Measurements from ENCODE around the gene EIF1.
"Not testable (repeated sequence)": the region's sequence is repeated elsewhere in the genome, so short reads cannot be mapped to it uniquely, and the experiment has no call there.

EIF1 gene

DNA sequence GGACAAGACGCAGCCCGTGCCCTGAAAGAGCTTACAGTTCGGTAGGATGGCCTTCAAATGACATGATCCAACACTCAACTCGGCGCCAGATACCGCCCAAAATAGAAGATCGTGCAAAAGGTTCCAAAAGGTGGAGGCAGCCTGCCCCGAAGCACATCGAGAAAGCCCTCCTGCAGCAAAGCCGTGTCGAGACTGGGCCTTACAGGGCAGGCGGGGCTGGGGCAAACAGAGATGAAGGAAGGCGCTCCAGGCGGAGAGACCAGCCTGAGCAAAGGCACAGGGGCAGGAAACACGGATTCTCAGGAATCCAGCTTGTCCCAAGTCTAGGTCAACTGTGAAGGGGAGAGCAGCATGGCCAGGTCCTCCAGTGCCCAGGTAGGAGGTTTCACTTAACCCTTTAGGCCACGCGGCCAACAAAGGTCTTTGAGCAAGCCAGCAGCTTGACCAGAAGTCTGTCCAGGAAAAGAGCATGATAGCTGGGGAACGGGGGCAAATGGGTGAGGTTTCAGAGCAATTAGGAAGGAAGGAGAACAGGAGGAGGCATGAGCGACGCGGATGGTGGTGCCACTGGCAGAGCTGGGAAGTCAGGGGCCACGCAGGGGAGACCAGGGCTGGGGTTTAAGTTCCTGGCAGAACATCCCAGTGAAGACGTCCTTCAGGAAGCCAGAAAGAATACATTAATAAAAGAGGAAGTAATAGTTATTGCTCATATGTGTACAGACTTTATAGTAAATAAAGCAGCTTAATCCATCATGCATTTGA, 21.2 kb upstream of the EIF1 start:
- H3K27me3 ChIP-seq (ENCODE audit: control insufficient read depth, insufficient read depth, low read length): peaks cover 7% of the 10 kb centered on the region; the same call in 1 of the 2 replicates
- H3K9me3 ChIP-seq (ENCODE audit: control insufficient read depth, insufficient read depth, low read depth, low read length): no peaks in the 10 kb centered on the region
- peak overlapping the region; percentile 11 for H3K9ac ChIP-seq (ENCODE audit: low read length)
- H3K27ac ChIP-seq (ENCODE audit: low read depth, low read length): no peak overlapping the region
- peak overlapping the region; percentile 64 for H3K4me3 ChIP-seq (ENCODE audit: low read depth, low read length)
- no peaks in the 10 kb centered on the region for H3K36me3 ChIP-seq (ENCODE audit: control insufficient read depth, insufficient read depth, low read length)
- H3K4me1 ChIP-seq (ENCODE audit: control insufficient read depth, insufficient read depth, low read length): peaks cover 12% of the 10 kb centered on the region

DNA sequence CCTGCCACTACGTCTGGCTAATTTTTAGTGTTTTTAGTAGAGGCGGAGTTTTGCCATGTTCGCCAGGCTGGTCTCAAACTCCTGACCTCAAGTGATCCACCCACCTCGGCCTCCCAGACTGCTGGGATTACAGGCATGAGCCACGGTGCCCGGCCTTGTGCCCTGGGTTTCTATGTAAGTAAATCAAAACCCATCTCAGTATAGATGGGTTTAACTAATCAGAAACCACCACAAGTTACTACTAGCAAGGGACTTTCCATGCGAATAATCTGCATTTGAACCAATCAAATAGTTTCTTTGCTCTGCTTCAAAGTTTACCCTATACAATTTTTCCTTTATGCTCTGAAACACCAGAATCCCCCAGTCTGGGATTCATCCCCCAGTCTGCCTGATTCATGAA, 16.5 kb upstream of the EIF1 start:
- Histone ChIP-seq H3K27me3 (ENCODE audit: control insufficient read depth, insufficient read depth, low read length) (no peaks in the 10 kb centered on the region), H3K4me1 (ENCODE audit: control insufficient read depth, insufficient read depth, low read length) (peaks cover 18% of the 10 kb centered on the region), H3K9ac (ENCODE audit: low read length) (no peak overlapping the region), H3K9me3 (ENCODE audit: control insufficient read depth, insufficient read depth, low read depth, low read length) (no peaks in the 10 kb centered on the region), H3K36me3 (ENCODE audit: control insufficient read depth, insufficient read depth, low read length) (no peaks in the 10 kb centered on the region), H3K4me3 (ENCODE audit: low read depth, low read length) (no peak overlapping the region), H3K27ac (ENCODE audit: low read depth, low read length) (no peak overlapping the region)

DNA sequence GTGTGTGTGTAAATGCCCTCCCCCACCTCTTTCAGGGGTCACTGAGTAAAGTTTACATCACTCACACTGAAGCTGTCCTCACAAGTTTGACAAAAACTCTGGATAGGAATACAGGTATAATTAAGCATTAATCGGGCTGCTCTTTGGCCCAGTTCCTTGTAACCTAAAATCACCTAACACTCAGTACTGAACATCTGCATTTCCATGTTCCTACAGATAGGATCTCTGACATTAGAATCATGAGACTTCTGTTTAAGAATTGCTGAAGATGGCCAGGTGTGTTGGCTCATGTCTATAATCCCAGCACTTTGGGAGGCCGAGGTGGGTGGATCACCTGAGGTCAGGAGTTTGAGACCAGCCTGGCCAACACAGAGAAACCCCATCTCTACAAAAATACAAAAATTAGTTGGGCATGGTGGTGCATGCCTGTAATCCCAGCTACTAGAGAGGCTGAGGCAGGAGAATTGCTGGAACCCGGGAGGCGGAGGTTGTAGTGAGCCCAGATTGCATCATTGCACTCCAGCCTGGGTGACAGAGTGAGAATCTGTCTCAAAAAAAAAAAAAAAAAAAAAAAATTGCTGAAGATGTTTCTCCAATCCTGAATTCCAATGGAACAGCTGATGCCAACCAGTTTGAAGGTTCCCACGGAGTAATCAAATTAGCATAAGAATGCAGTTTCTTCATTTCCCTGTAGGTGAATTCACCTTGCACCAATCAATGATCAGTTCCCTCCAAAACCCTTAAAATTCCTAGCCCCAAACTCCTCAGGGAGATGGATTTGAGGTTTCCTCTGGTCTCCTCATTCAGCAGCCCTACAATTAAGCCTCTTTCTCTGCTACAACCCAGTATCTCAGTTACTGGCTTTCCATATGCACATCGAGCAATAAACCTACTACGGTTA, 13.3 kb upstream of the EIF1 start:
- Histone ChIP-seq H3K4me3 (ENCODE audit: low read depth, low read length) (0 out of 2 replicates have a peak overlapping the region, but pooled peaks have one; percentile 17), H3K4me1 (ENCODE audit: control insufficient read depth, insufficient read depth, low read length) (peaks cover 23% of the 10 kb centered on the region), H3K27ac (ENCODE audit: low read depth, low read length) (peak overlapping the region; percentile 18; the same call in 1 of the 2 replicates)
- not testable (repeated sequence) for H3K9me3 ChIP-seq (ENCODE audit: control insufficient read depth, insufficient read depth, low read depth, low read length); H3K27me3 ChIP-seq (ENCODE audit: control insufficient read depth, insufficient read depth, low read length); H3K36me3 ChIP-seq (ENCODE audit: control insufficient read depth, insufficient read depth, low read length); H3K9ac ChIP-seq (ENCODE audit: low read length)

DNA sequence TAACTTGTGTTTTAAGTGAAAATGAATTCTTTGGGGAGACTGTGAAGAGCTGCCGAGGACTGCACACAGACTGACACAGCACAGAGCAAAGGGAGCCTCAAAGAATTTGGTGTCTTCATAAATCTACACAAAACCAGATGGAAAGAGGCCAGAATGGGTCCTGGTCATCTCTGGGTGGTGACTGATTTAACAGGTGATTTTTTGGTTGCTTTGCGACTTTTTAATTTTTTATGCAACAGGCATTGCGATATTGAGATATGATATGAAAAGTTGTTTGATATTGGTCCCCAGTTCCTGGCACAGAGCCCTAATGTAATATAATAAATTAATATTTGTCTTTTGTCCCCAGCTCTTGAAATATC, 12.6 kb upstream of the EIF1 start:
- peaks cover 26% of the 10 kb centered on the region for H3K4me1 ChIP-seq (ENCODE audit: control insufficient read depth, insufficient read depth, low read length)
- H3K4me3 ChIP-seq (ENCODE audit: low read depth, low read length): 0 out of 2 replicates have a peak overlapping the region, but pooled peaks have one; percentile 17
- H3K9ac ChIP-seq (ENCODE audit: low read length): no peak overlapping the region
- H3K27ac ChIP-seq (ENCODE audit: low read depth, low read length): peak overlapping the region; percentile 18; the same call in 1 of the 2 replicates
- no peaks in the 10 kb centered on the region for H3K27me3 ChIP-seq (ENCODE audit: control insufficient read depth, insufficient read depth, low read length)
- H3K9me3 ChIP-seq (ENCODE audit: control insufficient read depth, insufficient read depth, low read depth, low read length): no peaks in the 10 kb centered on the region
- no peaks in the 10 kb centered on the region for H3K36me3 ChIP-seq (ENCODE audit: control insufficient read depth, insufficient read depth, low read length)

DNA sequence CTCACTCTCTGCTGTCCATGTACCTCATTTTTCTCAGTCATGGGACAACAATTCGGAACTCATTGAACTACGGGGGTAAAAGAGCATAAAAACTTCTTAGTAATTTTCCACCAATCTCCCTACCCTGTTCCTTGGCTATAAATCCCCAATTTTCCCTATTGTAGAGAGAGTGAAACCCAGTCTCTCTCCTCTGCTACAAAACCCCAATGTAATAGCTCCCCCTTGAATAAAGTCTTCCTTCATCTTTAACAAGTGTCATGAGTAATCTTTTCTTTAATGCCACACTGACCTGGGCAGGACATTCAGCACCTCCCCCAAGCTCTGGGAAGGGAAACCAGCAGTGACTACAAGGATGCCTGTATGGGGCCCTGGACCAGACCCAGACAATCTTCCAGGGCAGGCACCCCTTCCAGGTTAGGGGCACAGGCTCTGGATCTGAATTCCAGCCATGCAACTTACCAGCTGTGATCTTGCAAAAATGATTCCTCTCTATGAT, 10.2 kb upstream of the EIF1 start:
- peak overlapping the region; percentile 88 for H3K9ac ChIP-seq (ENCODE audit: low read length)
- peaks cover 26% of the 10 kb centered on the region for H3K4me1 ChIP-seq (ENCODE audit: control insufficient read depth, insufficient read depth, low read length)
- H3K27ac ChIP-seq (ENCODE audit: low read depth, low read length): peak overlapping the region; percentile 56; the same call in 1 of the 2 replicates
- no peaks in the 10 kb centered on the region for H3K36me3 ChIP-seq (ENCODE audit: control insufficient read depth, insufficient read depth, low read length)
- H3K27me3 ChIP-seq (ENCODE audit: control insufficient read depth, insufficient read depth, low read length): no peaks in the 10 kb centered on the region
- H3K9me3 ChIP-seq (ENCODE audit: control insufficient read depth, insufficient read depth, low read depth, low read length): no peaks in the 10 kb centered on the region
- no peak overlapping the region for H3K4me3 ChIP-seq (ENCODE audit: low read depth, low read length)

DNA sequence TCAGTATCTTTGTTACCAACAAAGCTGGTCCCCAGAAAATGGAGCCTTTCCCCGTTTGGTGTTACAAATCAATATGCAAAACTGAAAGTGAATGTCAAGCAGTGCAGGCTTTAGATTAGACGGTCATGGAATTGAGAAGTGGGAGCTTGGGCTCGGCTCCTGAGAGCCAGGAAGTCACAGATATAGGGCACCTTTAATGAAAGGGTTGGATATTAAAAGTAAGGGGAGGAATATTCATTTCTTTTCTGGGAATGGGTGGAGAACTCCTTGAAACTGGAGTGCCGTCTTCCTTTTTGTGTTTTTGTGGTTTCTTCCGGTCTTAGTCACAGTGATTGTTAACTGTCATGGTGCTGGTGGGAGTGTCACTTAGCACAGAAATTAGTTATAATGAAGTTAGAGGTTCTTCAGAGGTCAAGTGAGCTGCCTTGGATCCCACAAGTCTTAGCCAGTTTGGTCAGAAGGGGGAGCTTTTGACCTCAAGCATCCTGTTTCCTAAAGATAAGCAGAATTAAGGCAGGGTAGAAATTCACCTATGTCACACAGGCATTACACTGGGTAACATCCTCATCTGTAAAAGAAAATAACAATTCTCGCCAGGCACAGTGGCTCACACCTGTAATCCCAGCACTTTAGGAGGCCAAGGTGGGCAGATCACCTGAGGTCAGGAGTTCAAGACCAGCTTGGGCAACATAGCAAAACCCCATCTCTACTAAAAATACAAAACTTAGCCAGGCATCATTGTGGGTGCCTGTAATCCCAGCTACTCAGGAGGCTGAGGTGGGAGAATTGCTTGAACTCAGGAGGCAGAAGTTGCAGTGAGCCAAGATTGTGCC, 9.6 kb upstream of the EIF1 start:
- H3K27ac ChIP-seq (ENCODE audit: low read depth, low read length): peak overlapping the region; percentile 56; the same call in 1 of the 2 replicates

DNA sequence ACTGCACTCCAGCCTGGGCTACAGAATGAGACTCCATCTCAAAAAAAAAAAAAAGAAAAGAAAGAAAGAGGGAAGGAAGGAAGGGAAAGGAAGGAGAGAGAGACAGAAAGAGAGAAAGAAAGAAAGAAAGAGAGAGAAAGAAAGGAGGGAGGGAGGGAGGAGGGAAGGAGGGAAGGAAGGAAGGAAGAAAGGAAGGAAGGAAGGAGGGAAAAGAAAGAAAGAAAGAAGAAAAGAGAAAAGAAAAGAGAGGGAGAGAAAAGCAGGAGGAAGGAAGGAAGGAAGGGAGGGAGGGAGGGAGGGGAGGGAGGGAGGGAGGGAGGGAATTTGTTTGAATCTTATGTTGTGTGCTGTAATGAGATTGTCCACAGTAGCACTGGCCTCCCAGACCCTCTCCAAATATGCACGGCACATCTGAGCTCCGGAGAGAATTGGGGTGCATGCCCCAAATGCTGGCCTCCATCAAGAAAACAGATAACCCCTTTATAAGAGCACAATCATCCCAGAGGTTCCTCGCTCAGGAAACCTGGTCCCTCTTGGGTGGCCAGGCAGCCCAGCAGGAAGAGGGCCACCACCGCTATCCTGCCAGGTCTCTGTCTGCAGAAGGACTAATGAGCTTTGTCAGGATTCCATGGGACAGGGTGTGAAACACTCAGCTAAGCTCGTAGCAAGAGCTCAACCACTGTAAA, 8.8 kb upstream of the EIF1 start:
- H3K4me1 ChIP-seq (ENCODE audit: control insufficient read depth, insufficient read depth, low read length): peaks cover 25% of the 10 kb centered on the region
- no peak overlapping the region for H3K9ac ChIP-seq (ENCODE audit: low read length)
- H3K9me3 ChIP-seq (ENCODE audit: control insufficient read depth, insufficient read depth, low read depth, low read length): peaks cover under 1% of the 10 kb centered on the region; the same call in 1 of the 2 replicates
- no peaks in the 10 kb centered on the region for H3K27me3 ChIP-seq (ENCODE audit: control insufficient read depth, insufficient read depth, low read length)
- H3K27ac ChIP-seq (ENCODE audit: low read depth, low read length): no peak overlapping the region
- no peaks in the 10 kb centered on the region for H3K36me3 ChIP-seq (ENCODE audit: control insufficient read depth, insufficient read depth, low read length)
- H3K4me3 ChIP-seq (ENCODE audit: low read depth, low read length): no peak overlapping the region

More for the DNA sequence above, 9.6 kb upstream of the EIF1 start:
- no peak overlapping the region for H3K4me3 ChIP-seq (ENCODE audit: low read depth, low read length)
- no peaks in the 10 kb centered on the region for H3K36me3 ChIP-seq (ENCODE audit: control insufficient read depth, insufficient read depth, low read length)
- H3K27me3 ChIP-seq (ENCODE audit: control insufficient read depth, insufficient read depth, low read length): no peaks in the 10 kb centered on the region
- H3K9ac ChIP-seq (ENCODE audit: low read length): peak overlapping the region; percentile 88
- H3K4me1 ChIP-seq (ENCODE audit: control insufficient read depth, insufficient read depth, low read length): peaks cover 26% of the 10 kb centered on the region
- H3K9me3 ChIP-seq (ENCODE audit: control insufficient read depth, insufficient read depth, low read depth, low read length): no peaks in the 10 kb centered on the region

DNA sequence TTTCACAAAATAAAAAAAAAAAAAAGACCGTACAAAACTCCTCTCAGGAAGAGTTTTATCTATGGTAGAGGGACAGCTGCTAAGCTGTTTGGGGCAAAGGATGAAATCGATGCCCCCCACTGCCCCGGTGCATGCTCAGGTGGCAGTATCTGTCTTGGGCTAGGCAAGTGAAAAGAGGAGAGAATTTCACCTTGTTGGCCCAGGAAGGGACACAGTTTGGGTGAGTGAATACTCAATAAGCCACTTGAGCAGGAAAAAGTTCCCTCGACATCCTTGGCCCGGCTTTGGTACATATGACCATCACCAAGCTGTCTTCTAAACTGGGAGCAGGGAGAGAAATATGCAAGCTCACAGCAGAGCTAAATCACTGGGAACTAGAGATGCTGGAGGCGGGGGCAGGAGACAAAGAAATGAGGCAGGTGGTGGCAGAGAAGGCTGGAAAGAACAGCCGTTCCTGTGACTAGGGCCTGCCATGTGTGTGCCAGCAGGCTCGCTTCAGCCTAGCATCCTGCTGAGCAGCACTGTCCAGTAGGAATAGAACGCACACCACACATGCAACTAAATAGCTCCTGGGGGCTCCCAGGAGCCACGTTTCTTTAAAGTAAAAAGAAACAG, 8.2 kb upstream of the EIF1 start:
- Histone ChIP-seq H3K27me3 (ENCODE audit: control insufficient read depth, insufficient read depth, low read length) (no peaks in the 10 kb centered on the region), H3K4me1 (ENCODE audit: control insufficient read depth, insufficient read depth, low read length) (peaks cover 21% of the 10 kb centered on the region), H3K9me3 (ENCODE audit: control insufficient read depth, insufficient read depth, low read depth, low read length) (peaks cover 3% of the 10 kb centered on the region; the same call in 1 of the 2 replicates), H3K4me3 (ENCODE audit: low read depth, low read length) (no peak overlapping the region), H3K9ac (ENCODE audit: low read length) (no peak overlapping the region), H3K36me3 (ENCODE audit: control insufficient read depth, insufficient read depth, low read length) (no peaks in the 10 kb centered on the region), H3K27ac (ENCODE audit: low read depth, low read length) (no peak overlapping the region)

DNA sequence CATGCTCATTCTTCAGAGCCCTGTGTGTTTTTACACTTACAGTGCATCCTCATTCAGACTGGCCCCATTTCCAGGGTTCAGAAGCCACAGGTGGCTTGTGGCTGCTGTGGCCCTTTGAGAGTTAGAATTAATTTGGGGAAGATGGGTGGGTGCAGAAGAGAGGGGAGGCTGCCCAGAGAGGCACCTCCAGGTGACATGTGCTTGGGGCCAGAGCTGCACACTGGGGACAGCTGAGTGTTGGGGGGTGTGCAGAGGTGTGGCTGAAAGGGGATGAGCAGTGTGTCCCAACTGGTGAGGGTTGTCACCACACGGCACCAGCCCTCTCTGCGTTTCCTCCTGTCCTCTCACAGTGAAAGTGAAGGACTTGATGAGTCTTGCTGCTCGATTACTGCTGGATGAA, 6.9 kb upstream of the EIF1 start:
- peaks cover 3% of the 10 kb centered on the region; the same call in 1 of the 2 replicates for H3K9me3 ChIP-seq (ENCODE audit: control insufficient read depth, insufficient read depth, low read depth, low read length)
- no peaks in the 10 kb centered on the region for H3K36me3 ChIP-seq (ENCODE audit: control insufficient read depth, insufficient read depth, low read length)
- no peaks in the 10 kb centered on the region for H3K27me3 ChIP-seq (ENCODE audit: control insufficient read depth, insufficient read depth, low read length)
- no peak overlapping the region for H3K4me3 ChIP-seq (ENCODE audit: low read depth, low read length)
- H3K27ac ChIP-seq (ENCODE audit: low read depth, low read length): no peak overlapping the region
- peaks cover 14% of the 10 kb centered on the region for H3K4me1 ChIP-seq (ENCODE audit: control insufficient read depth, insufficient read depth, low read length)
- H3K9ac ChIP-seq (ENCODE audit: low read length): no peak overlapping the region

DNA sequence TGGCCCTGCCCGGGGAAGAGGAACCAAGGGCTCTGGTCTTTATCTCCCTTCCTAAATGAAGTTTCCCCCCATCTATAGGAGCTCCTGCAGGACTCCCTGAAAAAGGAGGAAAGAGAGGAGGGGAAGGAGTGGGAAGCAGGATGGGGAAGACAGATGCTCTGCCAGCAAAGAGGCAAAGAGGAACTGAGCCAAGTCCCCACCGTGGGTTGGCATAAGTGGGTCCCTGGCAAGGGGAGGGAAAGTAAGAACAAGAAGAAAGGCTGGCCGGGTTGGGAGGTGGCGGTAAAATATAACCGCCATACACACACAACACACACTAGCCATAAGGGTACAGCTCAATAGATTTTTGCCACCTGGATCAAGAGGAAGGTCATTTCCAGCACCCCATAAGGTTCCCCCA, 6.1 kb upstream of the EIF1 start:
- Histone ChIP-seq H3K27ac (ENCODE audit: low read depth, low read length) (no peak overlapping the region), H3K27me3 (ENCODE audit: control insufficient read depth, insufficient read depth, low read length) (no peaks in the 10 kb centered on the region), H3K9ac (ENCODE audit: low read length) (no peak overlapping the region), H3K36me3 (ENCODE audit: control insufficient read depth, insufficient read depth, low read length) (no peaks in the 10 kb centered on the region), H3K9me3 (ENCODE audit: control insufficient read depth, insufficient read depth, low read depth, low read length) (peaks cover 3% of the 10 kb centered on the region; the same call in 1 of the 2 replicates), H3K4me3 (ENCODE audit: low read depth, low read length) (no peak overlapping the region), H3K4me1 (ENCODE audit: control insufficient read depth, insufficient read depth, low read length) (peaks cover 14% of the 10 kb centered on the region)

All from HUES6 (cell line).